GM21528 (cell line): Measurements from ENCODE around the gene ZNF14.
"Not testable (repeated sequence)": the region's sequence is repeated elsewhere in the genome, so short reads cannot be mapped to it uniquely, and the experiment has no call there.

ENCODE experiments used
- ATAC-seq: cut with Tn5 transposase; IDR thresholded peaks from one replicate; pipeline ENCODE4 v1.9.1; 2021; ENCODE audit warnings: mild to moderate bottlenecking, moderate library complexity; ENCODE audit not compliant: unreplicated experiment, low FRiP score

The ZNF14 gene

DNA sequence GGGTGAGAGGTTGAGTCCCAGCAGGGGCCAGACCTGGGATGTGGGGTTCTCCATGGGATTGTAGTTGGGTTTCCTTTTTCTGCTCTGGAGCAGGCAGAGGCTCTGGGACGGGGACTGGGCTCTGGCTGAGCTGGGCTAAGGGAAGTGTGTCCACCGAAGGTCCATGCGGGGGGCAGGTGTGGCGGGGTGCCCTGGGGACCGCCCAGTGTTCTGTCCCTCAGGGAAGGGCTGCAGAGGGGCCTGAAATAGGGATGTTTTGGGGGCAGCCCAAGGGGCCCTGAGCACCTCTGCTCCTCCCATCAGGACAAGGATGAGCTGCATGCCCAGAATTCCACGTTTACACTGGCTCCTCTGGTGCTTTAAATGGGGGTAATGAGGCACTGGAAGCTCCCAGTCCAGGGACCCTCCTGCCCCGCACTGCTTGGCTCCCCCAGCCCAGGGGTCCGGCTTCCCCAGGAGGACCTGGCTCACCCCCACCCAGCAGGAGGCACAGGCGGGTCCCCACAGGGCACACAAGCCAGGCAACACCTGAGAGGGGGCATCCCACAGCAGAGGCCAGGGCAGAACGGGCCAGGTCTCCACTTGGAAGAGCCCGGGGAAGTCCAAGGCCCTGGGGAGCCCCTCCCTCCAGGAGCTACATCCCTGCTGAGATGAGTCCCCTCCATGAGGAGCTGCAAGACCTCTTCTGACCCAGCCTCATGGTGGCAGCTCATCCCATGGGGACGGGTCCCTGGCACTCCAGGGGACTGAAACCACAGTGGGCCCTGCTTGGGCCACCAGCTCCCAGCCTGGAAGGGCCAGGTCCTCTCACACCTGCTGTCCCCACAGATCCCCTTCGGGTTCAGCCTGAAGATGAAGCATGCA, 14.7 kb upstream of the ZNF14 start:
- ATAC-seq: no peak

DNA sequence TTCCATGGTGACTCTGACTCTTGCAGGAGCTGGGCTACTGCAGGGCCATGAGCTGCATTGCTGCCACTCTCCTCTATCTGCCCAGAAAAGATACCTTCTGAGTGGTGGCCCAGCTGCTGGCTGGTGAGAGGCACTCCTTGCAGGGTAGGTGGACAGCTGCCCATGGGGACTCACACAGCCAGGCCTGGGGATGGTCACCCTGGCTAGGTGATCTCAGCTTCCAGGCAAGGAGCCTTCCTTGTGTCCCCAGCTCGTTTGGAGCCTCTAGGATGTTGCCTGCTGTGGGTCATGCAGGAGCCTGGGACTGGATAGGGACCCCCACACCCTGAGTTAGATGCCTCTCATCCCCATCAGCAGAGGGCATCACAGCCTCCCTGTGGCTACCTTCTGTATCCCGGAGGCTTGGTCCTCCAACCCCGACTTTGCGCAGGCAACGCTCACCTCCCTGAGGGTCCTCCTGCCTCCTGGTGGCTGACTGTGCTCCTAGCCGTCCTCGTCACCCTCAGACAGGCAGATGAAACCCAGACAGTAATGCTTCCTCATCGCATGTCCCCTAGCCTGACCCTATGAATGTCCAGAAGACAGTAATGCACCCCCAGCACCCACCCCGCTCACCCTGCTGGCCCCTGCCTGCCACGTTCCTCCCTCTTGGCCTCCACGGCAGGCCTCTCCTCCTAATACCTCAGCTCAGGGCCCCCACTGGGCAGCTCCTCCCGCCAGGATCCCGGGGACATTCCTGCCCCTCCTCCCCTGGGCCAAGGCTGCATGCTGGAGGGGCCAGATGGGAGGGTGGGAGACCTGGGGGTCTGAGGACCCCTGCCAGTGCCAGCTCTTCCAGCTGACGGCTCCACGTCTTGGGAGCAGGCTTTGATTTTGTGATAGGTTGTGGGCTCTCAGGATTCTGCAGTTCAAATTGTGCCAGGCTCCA, 13.6 kb upstream of the ZNF14 start:
- no peak for ATAC-seq

DNA sequence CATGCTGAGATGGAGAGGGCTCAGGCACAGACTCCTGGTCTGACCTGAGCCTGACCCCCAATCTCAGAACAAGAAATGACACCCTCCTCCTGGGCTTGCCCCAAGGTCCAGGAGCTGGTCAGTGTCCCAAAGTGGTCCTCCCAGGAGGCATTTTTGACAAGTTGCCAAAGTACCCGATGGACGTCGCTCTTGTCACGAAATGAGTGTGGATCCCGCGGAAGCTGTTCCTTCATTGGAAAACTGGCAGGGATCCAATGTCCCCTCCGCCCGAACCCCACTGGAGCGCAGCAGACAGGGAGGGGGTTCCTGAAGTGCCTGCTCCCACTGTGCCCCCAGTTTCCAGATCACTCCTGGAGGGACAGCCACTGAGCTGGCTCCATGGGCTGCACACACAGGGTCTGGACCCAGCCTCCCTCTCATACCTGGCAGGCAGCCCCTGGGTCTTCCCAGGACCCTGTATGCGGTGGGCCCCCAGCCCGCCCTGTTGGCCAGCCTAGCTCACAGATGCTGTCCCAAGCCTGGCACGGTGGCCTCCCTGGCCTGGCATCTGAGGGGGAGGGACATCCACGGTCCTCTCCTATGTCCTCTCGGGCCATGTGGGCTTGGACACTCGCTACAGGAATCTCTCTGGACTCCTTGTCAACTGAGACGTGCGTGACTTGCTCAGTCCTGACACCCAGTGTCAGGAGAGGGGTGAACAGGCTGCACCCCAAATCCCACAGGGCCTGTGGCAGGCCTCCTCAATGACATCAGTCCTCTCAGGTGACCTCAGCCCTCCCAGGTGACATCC, 12.8 kb upstream of the ZNF14 start:
- no peak for ATAC-seq

DNA sequence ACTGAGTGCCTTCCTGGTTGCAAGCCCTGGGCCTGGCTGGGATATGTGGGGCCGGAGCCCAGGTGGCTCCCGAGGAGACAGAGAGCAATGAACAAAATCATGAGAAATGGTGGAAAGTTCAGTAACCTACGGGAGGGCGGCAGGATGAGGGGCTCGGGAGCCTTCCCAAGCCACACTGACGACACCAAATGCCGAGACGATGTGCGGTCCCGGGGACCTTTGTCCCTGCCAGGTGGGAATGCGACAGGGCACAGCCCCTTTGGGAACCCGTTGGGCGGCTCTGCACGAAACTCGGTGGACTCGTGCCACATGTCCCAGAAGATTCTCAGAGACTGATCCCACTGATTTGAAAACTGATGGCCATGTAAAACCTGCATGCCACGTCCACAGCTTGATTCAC, 11.7 kb upstream of the ZNF14 start:
- ATAC-seq: no peak

DNA sequence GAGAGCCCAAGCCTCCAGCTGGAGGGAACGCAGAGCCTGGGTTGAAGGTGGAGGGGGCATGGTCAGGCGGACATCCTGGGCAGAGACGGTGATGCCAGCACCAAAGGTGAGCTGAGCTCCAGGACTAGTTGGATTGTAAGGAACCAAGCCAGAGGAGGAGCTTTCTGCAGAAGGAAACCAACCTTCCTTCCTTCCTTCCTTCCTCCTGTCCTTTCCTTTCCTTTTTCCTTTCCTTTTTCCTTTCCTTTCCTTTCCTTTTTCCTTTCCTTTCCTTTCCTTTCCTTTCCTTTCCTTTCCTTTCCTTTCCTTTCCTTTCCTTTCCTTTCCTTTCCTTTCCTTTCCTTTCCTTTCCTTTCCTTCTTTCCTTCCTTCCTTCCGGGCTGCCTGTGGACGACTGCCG, 11.0 kb upstream of the ZNF14 start:
- ATAC-seq: not testable (repeated sequence)

DNA sequence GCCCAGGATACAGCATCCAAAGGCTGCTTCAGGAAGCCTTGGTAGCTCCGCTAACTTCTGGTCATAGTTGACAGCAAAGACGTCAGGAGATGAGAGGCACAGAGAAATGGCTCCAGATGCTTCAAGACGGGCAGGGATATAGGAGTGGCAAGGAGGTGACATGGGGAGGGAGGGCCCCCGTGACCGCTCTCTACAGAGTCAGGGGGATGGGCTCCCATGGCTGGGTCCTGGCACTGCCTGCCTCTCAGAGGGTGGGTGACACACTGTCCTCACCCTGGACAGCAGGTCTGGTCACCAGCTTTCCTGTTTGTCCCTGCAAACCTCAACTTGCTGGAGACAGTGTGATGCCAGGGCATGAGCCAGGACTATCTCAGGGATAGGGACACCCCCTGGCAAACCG, 10.3 kb upstream of the ZNF14 start:
- ATAC-seq: no peak

DNA sequence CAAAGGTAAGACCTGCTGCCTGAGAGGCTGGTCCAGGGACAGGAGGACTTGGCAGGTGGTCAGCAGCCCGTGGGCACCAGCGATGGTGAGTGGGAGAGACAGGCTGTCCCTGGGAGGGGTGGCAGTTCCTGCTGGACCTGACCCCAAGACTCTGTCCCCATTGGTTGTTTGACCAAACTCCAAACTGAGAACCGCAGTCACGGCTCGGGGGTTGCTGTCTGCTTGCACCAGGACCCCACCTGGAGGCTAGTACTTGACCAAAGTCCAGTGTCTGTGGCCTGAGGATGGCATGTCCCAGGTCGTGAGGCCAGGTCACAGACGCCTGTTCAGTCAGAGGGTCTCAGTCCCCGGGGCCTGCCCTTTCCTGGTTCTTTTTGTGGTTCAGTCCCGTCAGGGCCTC, 9.9 kb upstream of the ZNF14 start:
- ATAC-seq: no peak

DNA sequence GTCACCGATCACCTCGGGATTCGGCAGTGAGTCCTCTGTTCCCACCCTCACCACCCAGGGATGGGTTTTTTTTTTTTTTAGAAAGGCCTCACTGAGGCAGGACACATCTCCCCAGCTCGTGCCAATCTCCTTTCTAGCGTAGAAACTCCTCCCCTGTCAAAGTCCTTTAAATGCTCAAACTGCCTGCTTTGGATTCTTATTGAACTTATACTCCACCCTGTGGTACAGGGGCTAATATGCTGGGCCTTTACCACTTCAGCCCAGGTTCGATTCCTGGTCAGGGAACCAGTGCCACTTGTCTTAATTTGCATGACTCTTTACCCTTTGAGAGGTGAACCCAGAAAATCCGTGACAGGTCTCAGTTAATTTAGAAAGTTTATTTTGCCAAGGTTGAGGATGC, 8.3 kb upstream of the ZNF14 start:
- ATAC-seq: no peak

DNA sequence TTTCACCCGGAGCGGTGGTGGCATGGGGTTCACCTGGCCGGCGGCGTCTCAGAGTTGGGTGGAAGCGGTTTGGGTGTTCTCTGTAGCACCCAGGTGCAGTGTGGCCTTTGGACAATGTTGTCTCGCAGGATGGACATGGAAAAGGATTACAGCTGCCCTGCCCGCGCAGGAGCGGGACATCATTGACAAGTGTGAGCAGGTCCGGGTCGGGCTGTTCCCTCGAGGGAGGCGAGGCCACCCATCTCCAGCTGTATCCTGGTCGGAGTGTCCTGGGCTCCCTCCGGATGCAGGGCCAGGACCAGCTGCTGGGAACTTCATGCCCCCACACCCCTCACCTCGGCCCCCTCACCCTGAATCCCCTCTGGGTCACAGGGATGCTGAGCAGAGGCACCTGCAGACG, 7.8 kb upstream of the ZNF14 start:
- ATAC-seq: no peak

DNA sequence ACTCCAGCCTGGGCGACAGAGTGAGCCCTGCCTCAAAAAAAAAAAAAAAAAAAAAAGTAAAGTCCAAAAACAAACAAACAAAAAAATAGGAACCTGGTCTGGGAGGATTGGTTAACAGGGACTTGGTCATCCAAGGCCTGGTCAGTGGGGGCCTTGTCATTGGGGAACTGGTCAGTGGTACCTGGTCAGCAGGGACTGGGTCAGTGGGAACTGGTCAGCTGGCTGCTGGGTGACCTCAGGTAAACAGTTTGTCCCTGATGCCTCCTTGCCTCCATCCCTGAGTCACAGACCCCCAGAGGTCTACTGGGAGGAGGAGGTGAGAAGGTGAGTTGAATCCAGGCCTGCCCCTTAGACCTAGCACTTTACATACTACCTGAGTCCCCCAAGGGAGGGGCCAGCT, 5.7 kb upstream of the ZNF14 start:
- no peak for ATAC-seq

DNA sequence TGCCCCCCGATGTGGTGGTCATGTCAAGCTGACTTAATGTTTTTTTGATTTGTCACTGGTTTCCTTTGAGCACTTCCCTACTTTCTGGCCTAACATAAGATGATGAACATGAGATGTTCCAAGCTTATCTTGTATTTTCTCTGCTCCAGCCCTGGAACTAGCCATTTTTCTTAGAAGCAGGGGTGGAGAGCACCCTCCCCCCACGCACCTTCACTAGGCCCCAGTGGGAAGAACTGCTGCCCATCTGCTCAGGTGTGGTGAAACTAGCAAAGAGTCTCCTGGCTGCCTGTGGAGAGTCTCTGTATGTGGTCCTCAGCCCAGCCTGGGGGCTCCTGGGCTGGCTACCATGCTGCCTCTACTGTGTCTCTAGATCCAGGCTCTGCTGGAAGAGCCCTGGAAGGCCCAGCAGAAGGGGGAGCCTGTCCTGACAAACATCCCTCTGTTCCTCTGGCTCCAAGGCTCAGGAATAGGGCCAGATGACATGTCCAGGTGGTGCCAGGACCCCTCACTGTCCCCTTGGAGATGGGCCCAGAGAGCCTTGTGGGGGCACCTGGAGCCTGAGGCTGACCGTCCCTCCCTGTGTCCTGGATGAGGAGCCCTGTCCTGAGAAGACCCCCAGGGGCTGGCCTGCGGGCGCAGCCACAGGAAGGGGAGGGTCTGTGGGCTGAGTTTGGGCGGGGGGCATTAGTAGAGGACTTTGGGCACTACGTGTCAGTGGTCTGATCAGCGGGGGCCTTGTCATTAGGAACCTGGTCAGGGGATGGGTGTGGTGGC, 4.8 kb upstream of the ZNF14 start:
- no peak for ATAC-seq

DNA sequence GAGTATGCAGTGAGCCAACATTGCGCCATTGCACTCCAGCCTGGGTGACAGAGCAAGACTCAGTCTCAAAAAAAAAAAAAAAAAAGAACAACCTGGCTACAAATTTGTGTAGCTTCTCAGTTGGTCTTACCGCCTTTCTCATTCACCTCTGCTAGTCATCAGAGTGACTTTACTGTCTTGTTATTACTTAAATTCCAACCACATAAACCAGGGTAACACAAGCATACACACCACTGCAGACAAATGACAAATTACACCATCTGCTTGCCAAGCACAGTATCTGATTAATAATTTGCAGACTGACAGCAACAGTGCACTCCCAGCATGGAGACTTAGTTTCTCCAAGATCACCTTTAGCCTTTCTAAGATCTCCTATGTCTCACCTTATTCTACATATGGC, 11.0 kb downstream of the ZNF14 start:
- no peak for ATAC-seq

DNA sequence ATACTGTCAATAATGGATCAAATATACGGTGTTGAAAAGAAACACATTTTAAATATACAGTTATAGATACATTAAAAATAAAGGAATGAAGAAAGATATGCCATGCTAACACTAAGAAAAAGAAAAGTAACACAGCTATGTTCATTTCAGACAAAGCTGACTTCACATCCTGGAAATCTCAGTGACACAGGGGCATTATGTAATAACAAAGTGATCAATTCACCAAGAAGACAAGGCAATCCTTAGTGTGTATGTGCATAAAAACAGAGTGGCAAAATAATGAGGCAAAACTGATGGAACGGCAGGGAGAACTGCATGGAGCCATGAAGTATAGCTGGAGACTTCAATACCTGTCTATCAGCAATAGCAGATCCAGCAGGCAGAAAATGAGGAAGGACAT, 13.1 kb downstream of the ZNF14 start:
- no peak for ATAC-seq

DNA sequence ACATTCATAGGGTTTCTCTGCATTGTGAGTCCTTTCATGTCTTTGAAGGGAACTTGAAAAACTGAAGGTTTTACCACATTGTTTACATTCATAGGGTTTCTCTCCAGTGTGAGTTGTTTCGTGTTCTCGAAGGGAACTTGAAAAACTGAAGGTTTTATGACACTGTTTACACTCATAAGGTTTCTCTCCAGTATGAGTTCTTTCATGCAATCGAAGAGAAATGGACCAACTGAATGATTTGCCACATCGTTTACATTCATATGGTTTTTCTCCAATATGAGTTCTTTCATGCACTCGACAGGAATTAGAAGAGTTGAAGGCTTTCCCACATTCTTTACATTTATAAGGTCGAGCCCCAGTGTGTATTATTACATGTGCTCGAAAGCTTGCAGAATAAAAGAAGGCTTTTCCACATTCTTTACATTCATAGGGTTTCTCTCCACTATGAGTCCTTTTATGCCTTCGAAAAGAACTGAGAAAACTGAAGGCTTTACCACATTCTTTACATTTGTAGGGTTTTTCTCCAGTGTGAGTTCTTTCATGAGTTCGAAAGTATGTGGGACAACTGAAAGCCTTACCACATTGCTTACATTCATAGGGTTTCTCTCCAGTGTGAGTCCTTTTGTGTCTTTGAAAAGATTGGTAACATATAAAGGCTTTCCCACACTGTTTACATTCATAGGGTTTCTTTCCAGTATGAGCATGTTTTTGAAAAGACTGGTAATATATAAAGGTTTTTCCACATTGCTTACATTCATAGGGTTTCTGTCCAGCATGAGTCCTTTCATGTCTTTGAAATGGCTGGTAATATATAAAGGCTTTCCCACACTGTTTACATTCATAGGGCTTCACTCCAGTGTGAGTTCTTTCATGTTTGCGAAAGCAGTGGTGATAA, 20.7 kb downstream of the ZNF14 start:
- ATAC-seq: no peak

DNA sequence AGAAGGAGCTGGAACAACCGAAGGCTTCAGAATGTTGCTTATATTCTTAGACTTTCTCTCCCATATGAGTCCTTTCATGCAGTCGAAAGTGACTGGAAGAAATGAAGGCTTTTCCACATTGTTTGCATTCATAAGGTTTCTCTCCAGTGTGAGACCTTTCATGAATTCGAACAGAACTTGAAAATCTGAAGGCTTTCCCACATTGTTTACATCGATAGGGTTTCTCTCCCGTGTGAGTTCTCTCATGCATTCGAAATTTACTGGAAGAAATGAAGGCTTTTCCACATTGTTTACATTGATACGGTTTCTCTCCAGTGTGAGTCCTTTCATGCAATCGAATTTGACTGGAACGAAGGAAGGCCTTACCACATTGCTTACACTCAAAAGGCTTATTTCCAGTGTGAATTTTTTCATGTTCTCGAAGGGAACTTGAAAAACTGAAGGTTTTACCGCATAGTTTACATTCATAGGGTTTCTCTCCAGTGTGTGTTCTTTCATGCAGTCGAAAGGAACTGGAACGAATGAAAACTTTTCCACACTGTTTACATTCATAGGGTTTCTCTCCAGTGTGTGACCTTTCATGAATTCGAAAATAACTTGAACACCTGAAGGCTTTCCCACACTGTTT, 21.5 kb downstream of the ZNF14 start:
- ATAC-seq: no peak

DNA sequence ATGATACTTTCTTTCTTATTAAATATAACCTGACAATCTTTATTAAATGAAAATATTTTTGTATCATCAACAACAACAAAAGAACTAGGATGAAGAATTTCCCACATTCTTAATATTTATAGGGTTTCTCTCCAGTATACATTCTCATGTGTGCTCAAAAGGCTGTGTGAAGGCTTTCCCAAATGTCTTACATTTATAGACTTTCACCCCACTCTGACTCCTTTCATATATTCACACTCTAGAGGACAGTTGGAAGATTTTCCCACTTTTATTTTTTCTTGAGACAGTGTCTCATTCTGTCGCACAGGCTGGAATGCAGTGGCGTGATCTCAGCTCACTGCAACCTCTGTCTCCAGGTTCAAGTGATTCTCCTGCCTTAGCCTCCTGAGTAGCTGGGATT, 22.4 kb downstream of the ZNF14 start:
- ATAC-seq: no peak

DNA sequence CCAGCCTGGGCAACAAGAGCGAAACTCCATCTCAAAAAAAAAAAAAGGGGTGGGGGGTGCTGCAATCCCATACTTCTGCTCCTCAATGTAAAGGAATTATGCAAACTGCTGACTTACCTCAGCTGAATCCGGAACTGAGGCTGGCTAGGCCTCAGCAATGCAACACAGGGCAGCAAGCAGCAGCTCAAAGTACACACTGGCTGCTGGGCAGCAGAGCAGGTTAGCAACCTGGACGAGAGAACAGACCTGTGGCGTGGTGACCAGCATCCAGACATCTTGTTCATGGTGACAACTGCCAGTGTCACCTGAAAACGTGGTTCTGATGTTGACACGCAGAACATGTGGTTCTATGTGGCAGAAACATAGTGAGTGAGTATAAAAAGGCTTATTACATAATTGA, 28.1 kb downstream of the ZNF14 start:
- ATAC-seq: no peak

DNA sequence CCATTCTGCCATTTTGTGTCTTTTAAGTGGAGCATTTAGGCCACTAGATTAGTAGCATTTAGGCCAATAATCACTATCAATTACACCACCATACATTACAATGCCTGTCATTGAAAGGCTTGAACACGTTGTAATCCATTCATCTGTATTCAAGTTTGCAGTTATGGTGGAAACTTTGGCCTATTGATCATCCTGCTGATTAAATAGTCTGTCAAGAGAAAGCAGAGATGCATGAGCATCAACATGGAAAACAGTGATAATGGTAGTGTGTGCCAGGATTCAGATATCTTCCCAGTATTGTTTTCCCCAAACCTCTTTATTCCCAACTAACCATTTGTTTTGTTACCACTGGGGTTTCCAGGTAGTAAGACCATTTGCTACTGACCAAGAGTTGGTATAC, 32.4 kb downstream of the ZNF14 start:
- not testable (repeated sequence) for ATAC-seq

DNA sequence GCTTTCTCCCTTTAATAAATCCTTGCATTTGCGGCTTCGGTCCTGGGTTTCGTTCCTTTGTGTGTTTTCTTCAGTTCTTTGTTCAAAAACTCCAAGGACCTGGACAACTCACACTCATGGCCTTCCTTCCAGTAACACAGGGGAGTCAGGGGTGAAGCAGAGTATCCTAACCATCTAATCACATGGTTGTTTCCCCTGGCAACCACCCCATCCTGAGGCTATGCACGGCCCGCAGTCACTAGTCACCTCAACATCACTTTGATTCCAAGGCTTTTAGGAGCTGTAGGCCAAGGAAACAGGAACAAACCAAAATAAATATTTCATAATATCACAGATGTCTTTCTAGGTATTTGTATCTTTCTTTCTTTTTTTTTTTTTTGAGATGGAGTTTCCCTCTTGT, 35.3 kb downstream of the ZNF14 start:
- ATAC-seq: no peak
